Forelimb muscle (tissue), 1 donor: ENCODE results near the gene CANX. TPM values are rescaled to one million over a fixed set of nuclear protein-coding genes. Genes with fewer than 3 reads are reported as not detected.
"Not testable (repeated sequence)": the region's sequence is repeated elsewhere in the genome, so short reads cannot be mapped to it uniquely, and the experiment has no call there.

Experiments used
- DNase-seq: peaks from one replicate; pipeline ENCODE4 v3.0.0-alpha.2; 2013; ENCODE audit warnings: low read depth
- polyA plus RNA-seq: library from polyadenylated mRNA; unstranded; fragments of 120-200 nt; gene quantifications from one replicate; pipeline ENCODE4 v1.2.1, GENCODE V29; 2013; ENCODE audit not compliant: insufficient read length

Gene CANX
- polyA plus RNA-seq, 1 donor, result 196 TPM

DNA sequence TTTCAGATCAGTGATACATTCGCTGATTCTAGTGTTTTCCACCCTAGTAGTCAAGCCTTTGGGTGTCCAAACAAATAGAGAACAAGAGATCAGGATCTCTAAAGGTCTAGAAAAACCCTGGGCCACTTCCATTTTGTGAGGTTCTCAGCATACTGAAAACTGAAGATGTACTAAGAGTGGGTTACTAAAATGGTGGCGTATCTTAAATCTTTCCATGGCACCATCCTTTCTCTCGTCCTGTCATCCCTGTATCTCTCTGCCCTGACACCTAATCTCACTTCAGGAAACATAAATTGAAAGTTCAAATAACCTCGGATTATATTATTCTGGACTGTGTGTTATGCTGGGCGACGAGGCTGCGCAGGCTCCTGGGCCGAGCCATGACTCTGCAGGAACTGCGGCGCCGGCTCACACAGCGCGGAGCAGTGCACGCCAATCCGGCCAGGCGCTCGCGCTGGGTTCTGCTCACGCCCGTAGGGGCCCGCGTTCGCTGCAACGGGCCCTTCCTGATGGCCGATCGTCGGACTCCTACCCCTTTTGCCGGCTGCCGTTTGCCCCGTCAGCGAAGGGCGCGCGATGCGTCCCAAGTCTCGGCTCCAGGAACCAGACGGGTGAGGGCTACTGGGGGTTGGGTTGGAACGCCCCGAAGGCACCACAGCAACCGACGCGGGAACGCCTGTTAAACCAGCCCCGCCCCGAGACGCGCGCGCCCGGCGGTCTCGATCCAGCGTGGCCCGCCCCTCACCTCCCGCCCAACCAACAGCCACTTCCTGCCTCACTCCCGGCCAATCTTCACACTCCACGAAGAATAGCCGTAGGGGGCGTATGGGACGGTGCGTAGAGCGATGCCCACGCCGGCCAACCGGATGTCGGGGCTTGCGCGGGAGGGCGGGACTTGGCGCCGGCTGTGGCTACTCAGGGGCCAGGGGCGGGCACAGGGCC, 503 bp upstream of the CANX start:
- peak; percentile 94 for DNase-seq

DNA sequence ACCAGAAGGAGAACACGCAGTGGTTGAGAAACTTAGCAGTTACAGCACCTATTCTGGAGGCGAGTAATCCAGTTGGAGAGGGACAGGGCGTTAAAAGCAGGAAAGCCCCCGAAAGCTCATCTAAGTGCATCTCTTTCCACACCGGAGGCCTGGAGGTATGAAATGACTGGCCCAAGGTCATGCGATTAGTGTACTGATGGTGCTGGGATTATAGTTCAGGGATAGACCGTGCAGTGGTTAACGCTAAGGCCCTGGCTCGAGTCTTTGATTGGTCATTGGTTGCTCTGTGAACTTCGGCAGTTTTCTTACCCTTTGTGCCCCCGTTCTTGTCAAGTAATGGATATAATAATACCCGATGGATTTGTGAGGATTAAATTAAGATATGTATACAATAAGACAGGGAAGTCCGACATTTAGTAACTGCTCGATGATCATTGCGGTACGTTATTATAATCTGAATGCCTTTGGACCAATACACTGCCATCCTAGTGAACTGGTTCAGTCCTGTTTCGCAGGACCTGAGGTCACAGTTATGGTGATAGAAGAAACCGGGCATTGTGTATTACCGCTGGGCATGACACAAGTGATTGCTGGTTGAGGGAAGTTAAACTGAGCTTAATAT, 960 bp downstream of the CANX start:
- no peak for DNase-seq

GRCh38 chr5:179700401-179700918, 1.7 kb downstream of the CANX start:
- DNase-seq, result no peak

DNA sequence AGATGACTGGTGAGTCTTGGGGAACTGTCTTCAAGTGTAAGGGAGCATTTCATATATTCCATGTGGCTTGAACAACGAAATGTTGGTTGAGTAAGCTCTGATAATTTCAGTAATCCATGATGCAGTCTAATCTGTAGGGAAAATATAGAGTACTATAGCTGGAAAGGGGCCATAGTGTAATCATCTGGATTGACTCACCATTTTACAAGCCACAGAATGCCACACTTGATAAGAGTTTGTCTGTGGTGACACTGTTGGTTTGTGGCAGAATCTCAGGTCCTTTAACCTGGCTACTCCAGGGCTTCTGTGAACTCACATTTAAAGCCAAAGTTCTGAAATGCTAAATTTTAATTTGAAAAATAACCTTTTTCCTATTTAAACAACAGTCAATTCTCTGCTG, 17.5 kb downstream of the CANX start:
- no peak for DNase-seq

- no peak for DNase-seq
These were observed 21.5 kb downstream of the CANX start for GRCh38 chr5:179720222-179720621.

- no peak for DNase-seq
These were observed 25.4 kb downstream of the CANX start for GRCh38 chr5:179724163-179724562.

DNA sequence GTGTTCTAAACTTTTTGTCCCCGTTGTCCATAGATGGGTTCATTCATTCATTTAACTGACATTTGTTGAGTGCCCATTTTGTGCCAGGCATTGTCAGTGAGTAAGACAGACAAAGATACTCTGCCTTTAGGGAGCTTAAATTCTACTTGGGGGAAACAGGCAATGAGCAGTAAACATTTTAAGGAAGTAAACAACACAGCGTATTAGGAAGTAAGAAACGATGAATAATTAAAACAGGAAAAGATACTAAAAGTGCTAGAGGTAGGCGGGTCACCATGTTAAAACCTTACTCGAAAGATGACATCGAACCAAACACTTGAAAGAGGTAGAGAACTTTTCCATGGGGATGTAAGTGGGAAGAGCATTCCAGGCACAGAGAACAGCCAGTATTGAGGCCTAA, 28.3 kb downstream of the CANX start:
- no peak for DNase-seq

DNA sequence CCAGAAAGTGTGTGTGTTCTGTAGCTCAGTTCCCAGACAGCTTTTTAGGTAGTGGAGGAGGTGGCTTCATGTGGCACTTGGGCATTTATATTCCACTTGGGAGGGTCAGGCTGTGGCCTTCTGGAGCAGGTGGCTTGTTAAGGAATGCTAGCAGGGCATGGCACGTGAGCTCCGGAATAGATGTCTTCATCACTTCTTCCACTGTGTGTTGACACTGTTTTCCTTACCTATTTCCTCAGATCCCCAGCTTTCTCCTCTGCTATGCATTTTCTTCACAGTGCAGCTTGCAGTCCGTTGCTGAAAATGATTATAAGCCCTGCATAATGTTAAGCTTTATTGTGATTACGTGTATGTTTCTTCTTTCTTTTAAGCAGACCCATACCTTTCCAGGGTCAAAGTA, 30.5 kb downstream of the CANX start:
- no peak for DNase-seq

GRCh38 chr5:179729727-179730126, 31.0 kb downstream of the CANX start:
- no peak for DNase-seq

DNA sequence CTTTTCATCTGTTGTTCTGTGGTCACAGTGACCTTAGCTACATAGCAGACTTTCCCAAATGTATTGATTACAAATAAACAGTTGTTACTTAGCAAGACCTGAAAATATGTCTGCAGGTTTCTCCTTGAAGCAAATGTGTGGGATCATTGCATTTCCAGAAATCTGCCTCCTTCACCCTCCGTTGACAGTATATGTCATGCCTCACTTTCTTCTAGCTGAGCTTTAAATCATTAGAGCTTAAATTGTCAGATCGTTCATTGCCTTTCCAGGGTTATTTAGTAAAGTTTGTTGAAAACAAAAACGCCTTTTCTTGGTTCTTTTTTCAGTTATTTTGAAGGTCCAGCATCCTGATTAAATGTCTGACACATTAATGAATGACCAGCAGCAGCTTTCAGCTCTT, 31.6 kb downstream of the CANX start:
- DNase-seq, result no peak

DNA sequence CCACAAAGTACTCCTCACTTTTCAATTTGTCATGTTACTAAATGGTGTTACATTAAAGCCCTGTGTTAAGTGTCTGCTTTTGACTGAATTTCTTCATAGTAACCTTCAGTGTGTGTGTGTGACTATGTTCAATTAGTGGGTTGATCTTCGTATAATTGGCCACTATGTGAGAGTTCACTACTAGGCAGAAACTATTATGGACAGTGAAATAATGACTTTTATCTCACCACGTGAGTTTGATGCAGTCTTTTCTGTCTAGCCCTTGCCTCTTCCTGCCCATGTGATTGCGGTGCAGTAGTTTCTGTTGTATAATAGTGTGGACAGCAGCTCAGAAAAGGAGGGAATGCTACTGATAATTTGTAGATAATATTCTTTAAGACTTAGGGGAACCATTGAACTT, 32.1 kb downstream of the CANX start:
- DNase-seq, result no peak

DNA sequence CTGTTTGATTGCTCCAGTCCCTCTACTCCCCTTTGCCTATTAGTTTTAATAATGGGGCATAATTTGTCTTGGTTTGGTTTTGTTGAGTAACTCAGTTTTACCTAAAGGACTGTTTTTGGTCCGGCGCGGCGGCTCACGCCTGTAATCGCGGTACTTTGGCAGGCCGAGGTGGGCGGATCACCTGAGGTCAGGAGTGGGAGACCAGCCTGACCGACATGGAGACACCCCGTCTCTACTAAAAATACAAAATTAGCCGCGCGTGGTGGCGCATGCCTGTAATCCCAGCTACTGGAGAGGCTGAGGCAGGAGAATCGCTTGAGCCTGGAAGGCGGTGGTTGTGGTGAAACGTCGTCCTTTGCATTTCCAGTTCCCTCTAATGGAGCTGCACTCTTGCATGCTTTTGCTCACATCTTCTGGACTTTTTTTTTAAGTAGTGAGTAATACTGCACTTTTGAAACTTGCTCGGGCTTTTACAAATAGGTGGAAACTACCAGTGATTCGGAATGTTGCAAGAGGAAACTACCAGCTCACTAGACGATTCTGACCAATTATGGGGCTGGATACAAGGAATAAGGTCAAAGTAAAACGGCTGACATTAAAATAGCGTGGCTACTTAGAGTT, 33.1 kb downstream of the CANX start:
- no peak for DNase-seq

DNA sequence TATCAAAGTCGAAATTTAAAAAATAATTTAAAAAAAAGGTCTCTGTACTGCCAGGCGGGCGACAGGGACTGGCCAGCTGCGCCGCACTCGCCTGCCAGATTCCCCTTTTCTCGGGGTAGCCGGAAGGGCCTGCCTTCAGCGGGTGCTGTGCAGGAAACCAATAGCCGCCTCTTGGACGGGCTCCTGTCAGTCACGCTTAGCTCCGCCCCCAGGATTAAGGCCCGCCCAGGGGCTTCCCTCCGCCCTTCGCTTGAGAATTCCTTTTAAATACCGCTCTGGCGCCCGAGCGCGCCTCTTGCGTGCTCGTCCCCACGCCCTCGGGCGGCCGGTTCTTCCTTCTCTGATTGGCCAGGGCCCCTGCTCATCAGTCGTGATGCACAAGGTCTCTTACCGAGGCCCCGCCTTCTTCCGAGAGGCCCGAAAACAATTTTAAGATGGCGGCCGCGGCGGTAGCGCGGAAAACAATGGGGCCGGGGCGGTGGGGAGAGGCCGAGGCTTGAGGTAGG, 33.7 kb downstream of the CANX start, which contains the start of gene MAML1:
Gene MAML1, plus strand, starts transcription at position 411 of the 506 bp plus-strand sequence. CDS start 291 bp downstream, outside the sequence.
- DNase-seq, result peak; percentile 98

- DNase-seq, result no peak
These were observed 34.4 kb downstream of the CANX start for GRCh38 chr5:179732918-179733771.

- no peak for DNase-seq
These were observed 35.0 kb downstream of the CANX start for GRCh38 chr5:179733772-179734126.

GRCh38 chr5:179734536-179735164, 35.9 kb downstream of the CANX start:
- DNase-seq, result no peak

- DNase-seq, result no peak
These were observed 40.0 kb downstream of the CANX start for GRCh38 chr5:179738742-179739141.

GRCh38 chr5:179744106-179744505, 45.3 kb downstream of the CANX start:
- not testable (repeated sequence) for DNase-seq

- DNase-seq, result no peak
These were observed 48.1 kb downstream of the CANX start for GRCh38 chr5:179746872-179747271.

DNA sequence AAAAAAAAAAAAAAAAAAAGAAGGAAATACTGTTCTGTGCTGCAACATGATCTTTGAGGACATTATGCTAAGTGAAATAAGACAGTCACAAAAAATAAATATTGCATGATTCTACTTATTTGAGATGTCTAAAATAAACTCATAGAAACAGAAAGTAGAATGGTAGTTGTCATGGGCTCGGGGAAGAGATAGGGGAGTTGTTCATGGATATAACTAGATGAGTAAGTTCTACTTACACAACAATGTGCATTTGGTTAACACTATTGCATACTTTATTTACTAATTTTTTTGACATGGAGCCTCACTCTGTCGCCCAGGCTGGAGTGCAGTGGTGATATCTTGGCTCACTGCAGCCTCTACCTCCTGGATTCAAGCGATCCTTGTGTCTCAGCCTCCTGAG, 49.0 kb downstream of the CANX start:
- no peak for DNase-seq
